HG03521 (cell line): ENCODE data around the gene TAC4.
A peak's percentile ranks its signal among the peaks of the same experiment; 100 is the strongest.

Experiments used
- ATAC-seq: cut with Tn5 transposase; IDR thresholded peaks from one replicate; pipeline ENCODE4 v1.9.1; 2021; ENCODE audit warnings: mild to moderate bottlenecking, moderate library complexity; ENCODE audit not compliant: unreplicated experiment

TAC4 gene

DNA sequence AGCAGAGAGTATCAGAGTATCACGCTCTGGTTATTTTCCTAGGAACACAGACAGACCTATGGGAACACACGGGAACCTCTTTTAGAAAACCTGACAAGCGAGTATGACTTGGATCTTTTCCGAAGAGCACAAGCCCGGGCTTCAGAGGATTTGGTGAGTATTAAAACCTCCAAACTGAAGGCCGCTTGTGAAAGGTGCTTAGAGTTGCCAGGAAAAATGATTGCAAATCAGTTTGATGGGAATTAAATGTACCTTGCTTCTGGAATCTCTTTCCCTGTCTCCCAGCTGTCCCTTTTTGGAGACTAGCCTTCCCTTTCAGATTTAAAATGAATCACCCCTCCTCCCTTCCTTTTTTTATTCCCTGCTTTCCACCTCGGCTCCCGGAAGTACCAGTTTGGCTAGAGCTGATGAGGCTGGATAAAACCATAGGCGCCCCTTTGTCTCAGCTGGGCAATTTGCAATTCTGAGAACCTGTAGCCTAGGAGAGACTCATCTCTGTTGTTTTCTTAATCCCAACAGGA is 32.0 kb downstream of the TAC4 start:
- ATAC-seq = no peak

DNA sequence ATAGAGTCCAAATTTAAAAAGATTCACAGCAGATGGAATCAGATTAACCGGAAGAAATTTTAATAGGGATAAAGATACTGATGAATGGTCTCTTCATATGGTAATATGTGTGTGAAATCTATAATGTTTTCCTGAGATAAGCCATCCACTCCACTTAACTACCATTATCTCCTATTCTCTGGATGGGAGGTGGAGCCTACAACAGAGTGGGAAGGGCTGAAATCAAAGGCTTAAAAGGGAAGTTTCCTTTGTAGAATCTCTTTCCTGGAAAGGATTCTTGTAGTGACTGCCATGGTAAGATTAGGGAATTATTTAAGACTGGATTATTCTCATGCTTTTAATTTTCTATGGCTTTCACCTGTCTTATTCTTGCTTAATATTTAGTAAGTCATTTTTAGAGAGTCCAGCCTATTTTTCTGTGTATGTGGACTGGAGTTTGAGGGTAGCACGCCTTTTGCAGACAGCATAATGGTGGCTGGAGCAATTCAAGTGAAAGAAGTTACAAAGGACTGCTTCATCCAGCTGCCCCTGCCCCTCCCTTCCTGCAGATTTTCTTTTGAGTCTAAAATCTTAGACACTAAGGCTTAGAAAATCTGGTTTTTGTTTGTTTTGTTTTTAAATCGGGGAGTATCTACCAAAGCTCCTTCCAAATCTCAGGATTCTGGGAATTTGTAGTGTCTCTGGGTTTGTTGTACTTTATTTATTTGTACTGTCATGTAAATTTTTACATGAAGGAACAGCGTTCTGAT is 32.9 kb downstream of the TAC4 start:
- no peak for ATAC-seq

- ATAC-seq = no peak
Measured at GRCh38 chr17:49809056-49809455, 38.8 kb downstream of the TAC4 start.

GRCh38 chr17:49798738-49799137 is 49.1 kb downstream of the TAC4 start:
- no peak for ATAC-seq

GRCh38 chr17:49798182-49798581 is 49.7 kb downstream of the TAC4 start:
- no peak for ATAC-seq

GRCh38 chr17:49795372-49795771 is 52.5 kb downstream of the TAC4 start:
- ATAC-seq = no peak

- ATAC-seq = no peak
Measured at GRCh38 chr17:49793309-49793708, 54.6 kb downstream of the TAC4 start.

DNA sequence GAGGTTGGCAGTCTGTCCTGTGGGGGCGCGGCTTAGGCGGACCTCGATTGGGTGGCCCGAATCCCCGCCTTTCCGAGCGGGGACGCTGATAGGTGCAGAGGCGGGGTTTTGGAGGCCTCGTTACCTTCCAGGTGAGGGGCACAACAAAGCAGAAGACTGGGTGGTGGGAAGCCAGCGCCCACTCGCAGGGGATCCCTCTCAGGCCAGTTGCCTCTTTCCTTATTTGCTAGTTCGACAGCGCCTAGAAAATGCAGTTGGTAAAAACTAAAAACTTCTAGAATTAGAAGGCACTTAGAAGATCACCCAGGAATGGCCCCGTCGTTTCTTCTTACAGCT is 58.7 kb downstream of the TAC4 start:
- no peak for ATAC-seq

- peak; percentile 92 for ATAC-seq
Measured at GRCh38 chr17:49788478-49789242, 59.2 kb downstream of the TAC4 start, which contains the start of gene KAT7. Gene KAT7 (plus strand): TSS chr17:49788681. CDS start chr17:49788835, 154 bp downstream.
